ENCODE results near the gene STXBP5L. TPM values are rescaled to one million over a fixed set of nuclear protein-coding genes. Genes with fewer than 3 reads are reported as not detected.

The STXBP5L gene
- polyA plus RNA-seq, 3 donors = not detected

GRCh38 chr3:121467085-121467484, 559.1 kb downstream of the STXBP5L start:
- Histone ChIP-seq H3K4me2 (replicated peaks; ENCODE audit: extremely low read depth, low read length, poor library complexity, severe bottlenecking) (no peak overlapping the region), H3K4me3 (replicated peaks in 1 of 3; ENCODE audit: low read depth in 2 of 3, low read length in 3 of 3) (no peak overlapping the region), H3K36me3 (replicated peaks in 1 of 2; ENCODE audit: control insufficient read depth in 1 of 2, insufficient read depth in 2 of 2, low read length in 2 of 2) (peaks cover 40 to 83% of the 10 kb centered on the region in 2 donors), H2AFZ (ENCODE audit: insufficient read depth, low read depth, low read length, poor library complexity, severe bottlenecking) (no peak overlapping the region), H3K79me2 (ENCODE audit: insufficient read depth, low read length) (no peaks in the 10 kb centered on the region), H3K4me1 (ENCODE audit: control insufficient read depth in 1 of 2, insufficient read depth in 2 of 2, low read length in 2 of 2) (no peaks in the 10 kb centered on the region), H3K9ac (ENCODE audit: insufficient read depth, low read length, poor library complexity, severe bottlenecking) (no peak overlapping the region), H3K27me3 (ENCODE audit: control insufficient read depth in 2 of 2, insufficient read depth in 2 of 2, low read length in 2 of 2) (no peaks in the 10 kb centered on the region), H4K20me1 (ENCODE audit: insufficient read depth, low read length) (no peaks in the 10 kb centered on the region), H3K9me3 (replicated peaks in 1 of 2; ENCODE audit: control insufficient read depth in 1 of 2, insufficient read depth in 1 of 2, low read length in 2 of 2) (no peaks in the 10 kb centered on the region), H3K27ac (ENCODE audit: low read depth in 1 of 2, low read length in 2 of 2) (no peak overlapping the region)
- peak overlapping the region in 2 of 7 donors; percentile 10 to 54 for H3K27ac Mint-ChIP-seq
- intact Hi-C loops (cut with micrococcal nuclease) = no loop called here
- peaks cover 41 to 57% of the 10 kb centered on the region in 2 donors for H3K36me3 Mint-ChIP-seq
- WGBS (ENCODE audit: insufficient coverage) = 94% methylated on average over 2 of the region's 2 CpGs
- H3K4me3 Mint-ChIP-seq = no peak overlapping the region
- TF ChIP-seq, protein P1, sequence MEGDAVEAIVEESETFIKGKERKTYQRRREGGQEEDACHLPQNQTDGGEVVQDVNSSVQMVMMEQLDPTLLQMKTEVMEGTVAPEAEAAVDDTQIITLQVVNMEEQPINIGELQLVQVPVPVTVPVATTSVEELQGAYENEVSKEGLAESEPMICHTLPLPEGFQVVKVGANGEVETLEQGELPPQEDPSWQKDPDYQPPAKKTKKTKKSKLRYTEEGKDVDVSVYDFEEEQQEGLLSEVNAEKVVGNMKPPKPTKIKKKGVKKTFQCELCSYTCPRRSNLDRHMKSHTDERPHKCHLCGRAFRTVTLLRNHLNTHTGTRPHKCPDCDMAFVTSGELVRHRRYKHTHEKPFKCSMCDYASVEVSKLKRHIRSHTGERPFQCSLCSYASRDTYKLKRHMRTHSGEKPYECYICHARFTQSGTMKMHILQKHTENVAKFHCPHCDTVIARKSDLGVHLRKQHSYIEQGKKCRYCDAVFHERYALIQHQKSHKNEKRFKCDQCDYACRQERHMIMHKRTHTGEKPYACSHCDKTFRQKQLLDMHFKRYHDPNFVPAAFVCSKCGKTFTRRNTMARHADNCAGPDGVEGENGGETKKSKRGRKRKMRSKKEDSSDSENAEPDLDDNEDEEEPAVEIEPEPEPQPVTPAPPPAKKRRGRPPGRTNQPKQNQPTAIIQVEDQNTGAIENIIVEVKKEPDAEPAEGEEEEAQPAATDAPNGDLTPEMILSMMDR (IDR thresholded peaks at IDR 0.05) = no peak
- DNase-seq = no peak
- H3K4me1 Mint-ChIP-seq = no peaks in the 10 kb centered on the region
- H3K27me3 Mint-ChIP-seq (ENCODE audit: low read depth in 3 of 3) = no peaks in the 10 kb centered on the region
- no peaks in the 10 kb centered on the region for H3K9me3 Mint-ChIP-seq

- intact Hi-C loops (cut with micrococcal nuclease) = no loop called here
These were observed 565.0 kb downstream of the STXBP5L start for GRCh38 chr3:121473001-121473400.

More at GRCh38 chr3:121473001-121473400, 565.0 kb downstream of the STXBP5L start:
- Histone ChIP-seq H3K9me3 (replicated peaks in 1 of 2; ENCODE audit: control insufficient read depth in 1 of 2, insufficient read depth in 1 of 2, low read length in 2 of 2) (no peaks in the 10 kb centered on the region), H3K27me3 (ENCODE audit: control insufficient read depth in 2 of 2, insufficient read depth in 2 of 2, low read length in 2 of 2) (no peaks in the 10 kb centered on the region), H3K9ac (ENCODE audit: insufficient read depth, low read length, poor library complexity, severe bottlenecking) (no peak overlapping the region), H3K79me2 (ENCODE audit: insufficient read depth, low read length) (no peaks in the 10 kb centered on the region), H4K20me1 (ENCODE audit: insufficient read depth, low read length) (no peaks in the 10 kb centered on the region), H3K4me1 (ENCODE audit: control insufficient read depth in 1 of 2, insufficient read depth in 2 of 2, low read length in 2 of 2) (no peaks in the 10 kb centered on the region), H3K4me2 (replicated peaks; ENCODE audit: extremely low read depth, low read length, poor library complexity, severe bottlenecking) (no peak overlapping the region), H2AFZ (ENCODE audit: insufficient read depth, low read depth, low read length, poor library complexity, severe bottlenecking) (no peak overlapping the region), H3K4me3 (replicated peaks in 1 of 3; ENCODE audit: low read depth in 2 of 3, low read length in 3 of 3) (no peak overlapping the region), H3K27ac (ENCODE audit: low read depth in 1 of 2, low read length in 2 of 2) (no peak overlapping the region), H3K36me3 (replicated peaks in 1 of 2; ENCODE audit: control insufficient read depth in 1 of 2, insufficient read depth in 2 of 2, low read length in 2 of 2) (peaks cover 52 to 88% of the 10 kb centered on the region in 2 donors)
- peak overlapping the region in 1 of 7 donors; percentile 7 for H3K27ac Mint-ChIP-seq
- WGBS (ENCODE audit: insufficient coverage) = 100% methylated on average over 1 of the region's 2 CpGs
- TF ChIP-seq, protein P1 (IDR thresholded peaks at IDR 0.05) = no peak
- H3K27me3 Mint-ChIP-seq (ENCODE audit: low read depth in 3 of 3) = peaks cover 0 to 2% (median 0%) of the 10 kb centered on the region in 3 donors
- H3K9me3 Mint-ChIP-seq = no peaks in the 10 kb centered on the region
- no peak for DNase-seq
- no peaks in the 10 kb centered on the region for H3K4me1 Mint-ChIP-seq
- H3K36me3 Mint-ChIP-seq = peaks cover 50 to 61% of the 10 kb centered on the region in 2 donors
- no peak overlapping the region for H3K4me3 Mint-ChIP-seq

Small RNA genes within 50 kb of the gene (small RNA-seq; reads per million reads assigned to genes)
- gene MIR5682 (ENCODE audit: insufficient read length, low read depth) = not detected

Other genes starting within 250 kb of the STXBP5L start
- under 1 TPM in 2 of 3 donors, not detected in 1; 0.29 to 0.38 TPM for gene HGD, start 226.0 kb upstream of the STXBP5L start, polyA plus RNA-seq
- gene RABL3, start 165.7 kb upstream of the STXBP5L start, polyA plus RNA-seq = 10 to 100 TPM in 2 of 3 donors, 1 to 10 TPM in 1; 2.0 to 14.9 (median 11.5) TPM
- 1 to 10 TPM; 6.1 to 7.9 (median 6.9) TPM for gene GTF2E1, start 165.5 kb upstream of the STXBP5L start, polyA plus RNA-seq

Measured in CD14-positive monocyte (primary cell).